Left cardiac atrium (tissue), 4 donors: Measurements from ENCODE around the gene AMN1. TPM values are rescaled to one million over a fixed set of nuclear protein-coding genes. Genes with fewer than 3 reads are reported as not detected.
"Not testable (repeated sequence)": the region's sequence is repeated elsewhere in the genome, so short reads cannot be mapped to it uniquely, and the experiment has no call there.

Experiments used
- ATAC-seq, 2 donors: fragments of 200-7000 bp; cut with Tn5 transposase; one replicate each; pipeline ENCODE4 v1.9.1; 2020; ENCODE audit warnings: mild to moderate bottlenecking in 2 of 2, moderate library complexity in 2 of 2
- DNase-seq: peaks from one replicate; pipeline ENCODE4 v3.0.0-alpha.2; 2020
- intact Hi-C, 2 donors: fragments of 100-400 bp; cut with DNase I; formaldehyde crosslinking; loops; one replicate each; pipeline versions ENCODE4 v1.14.1 to v1.15.1; 2022 to 2023
- total RNA-seq, 2 donors: library from RNA; stranded (reverse); fragmentation: NEBNext Ultra II Directional; extraction: Animal tissue kit (Norgen Biotek cat#: 25700); gene quantifications; one replicate each; pipeline ENCODE4 v1.2.1, GENCODE V29; 2021
- donor health status: DM: no; HTN: yes; CAD: no.
- donor health status: DM: no; HTN: yes; CAD: no; lungs with severe emphysema.
- donor health status: DM: yes; HTN: yes; CAD: no.
- donor health status: Dilated cardiomyopathy.

AMN1 gene
- total RNA-seq, 2 donors from 2014 or later, result 9.8 to 13.1 TPM

GRCh38 chr12:31705621-31706020 lies 23.2 kb downstream of the AMN1 start:
- ATAC-seq (no peak), DNase-seq (no peak)
- intact Hi-C loops, result no loop called here

GRCh38 chr12:31702047-31702446 lies 26.8 kb downstream of the AMN1 start:
- DNase-seq (no peak), ATAC-seq (no peak)
- intact Hi-C loops, result no loop called here

DNA sequence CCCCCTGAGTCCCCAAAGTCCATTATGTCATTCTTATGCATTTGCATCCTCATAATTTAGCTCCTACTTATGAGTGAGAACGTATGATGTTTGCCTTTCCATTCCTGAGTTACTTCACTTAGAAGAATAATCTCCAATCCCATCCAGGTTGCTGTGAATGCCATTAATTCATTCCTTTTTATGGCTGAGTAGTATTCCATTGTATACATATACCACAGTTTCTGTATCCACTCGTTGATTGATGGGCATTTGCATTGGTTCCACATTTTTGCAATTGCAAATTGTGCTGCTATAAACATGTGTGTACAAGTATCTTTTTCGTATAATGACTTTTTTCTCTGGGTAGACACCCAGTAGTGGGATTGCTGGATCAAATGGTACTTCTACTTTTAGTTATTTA lies 38.9 kb downstream of the AMN1 start:
- not testable (repeated sequence) for ATAC-seq, DNase-seq
- intact Hi-C loops, result loop anchor here in 1 of 2 donors (10.0 kb wide), 1 partner anchor 615 kb away; no protein-coding TSS in a partner anchor

DNA sequence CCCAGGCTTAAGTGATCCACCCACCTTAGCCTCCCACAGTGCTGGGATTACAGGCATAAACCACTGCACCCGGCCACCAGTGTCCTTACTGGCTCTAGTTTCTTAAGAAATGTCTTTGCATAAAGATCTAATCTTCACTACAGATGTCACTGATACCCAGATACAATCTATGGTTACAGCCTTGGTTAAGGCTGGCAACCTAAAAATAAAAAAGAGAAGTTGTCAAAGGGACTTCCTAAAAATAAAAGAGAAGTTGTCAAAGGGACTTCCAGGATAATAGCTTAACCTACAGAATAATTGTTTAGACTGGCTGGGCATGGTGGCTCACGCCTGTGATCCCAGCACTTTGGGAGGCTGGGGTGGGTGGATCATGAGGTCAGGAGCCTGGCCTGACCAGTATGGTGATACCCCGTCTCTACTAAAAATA lies 41.7 kb downstream of the AMN1 start:
- intact Hi-C loops, result loop anchor here in 1 of 2 donors (10.0 kb wide), 1 partner anchor 618 kb away; no protein-coding TSS in a partner anchor
- peak in 1 of 2 donors; percentile 50 for ATAC-seq
- no peak for DNase-seq

DNA sequence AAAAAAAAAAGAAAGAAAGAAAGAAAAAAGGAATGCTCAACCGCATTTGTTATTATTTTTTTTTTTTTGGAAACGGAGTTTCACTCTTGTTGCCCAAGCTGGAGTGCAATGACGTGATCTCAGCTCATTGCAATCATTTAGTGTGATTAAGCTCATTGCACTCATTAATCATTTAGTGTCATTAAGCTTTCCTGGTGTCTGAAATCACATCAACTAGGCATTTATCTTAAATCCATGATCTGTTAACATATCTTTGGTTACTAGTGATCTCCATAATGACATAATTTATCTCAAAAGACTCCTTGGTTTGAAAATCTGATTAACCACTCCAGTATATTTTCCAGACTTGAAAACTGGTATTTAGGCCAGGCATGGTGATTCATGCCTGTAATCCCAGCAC lies 43.0 kb downstream of the AMN1 start:
- intact Hi-C loops, result loop anchor here in 1 of 2 donors (10.0 kb wide), 1 partner anchor 619 kb away; no protein-coding TSS in a partner anchor
- DNase-seq, result no peak
- ATAC-seq, result no peak

- peak; percentile 44 for DNase-seq
- ATAC-seq, result peak in 1 of 2 donors; percentile 80
- intact Hi-C loops, result loop anchor here in 1 of 2 donors (10.0 kb wide), 1 partner anchor 622 kb away; no protein-coding TSS in a partner anchor
Observed at GRCh38 chr12:31682136-31682962, 46.5 kb downstream of the AMN1 start.

- no peak for DNase-seq
- no peak for ATAC-seq
- intact Hi-C loops, result no loop called here
Observed at GRCh38 chr12:31672521-31672920, 56.3 kb downstream of the AMN1 start.

DNA sequence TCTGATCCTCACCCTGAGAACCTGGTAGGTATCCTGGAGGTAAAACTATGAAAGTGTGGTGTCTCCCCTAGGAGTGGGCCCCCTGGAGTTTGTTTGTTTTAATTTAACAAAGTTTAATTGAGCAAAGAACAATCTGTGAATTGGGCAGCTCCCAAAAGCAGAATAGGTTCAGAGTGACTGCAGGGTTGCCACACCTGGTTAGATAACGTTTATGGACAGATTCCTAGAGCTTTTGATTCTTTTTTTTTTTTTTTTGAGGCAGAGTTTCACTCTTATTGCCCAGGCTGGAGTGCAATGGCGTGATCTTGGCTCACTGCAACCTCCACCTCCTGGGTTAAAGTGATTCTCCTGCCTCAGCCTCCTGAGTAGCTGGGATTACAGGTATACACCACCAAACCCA lies 59.2 kb downstream of the AMN1 start:
- DNase-seq, ATAC-seq, intact Hi-C loops: not testable (repeated sequence)

DNA sequence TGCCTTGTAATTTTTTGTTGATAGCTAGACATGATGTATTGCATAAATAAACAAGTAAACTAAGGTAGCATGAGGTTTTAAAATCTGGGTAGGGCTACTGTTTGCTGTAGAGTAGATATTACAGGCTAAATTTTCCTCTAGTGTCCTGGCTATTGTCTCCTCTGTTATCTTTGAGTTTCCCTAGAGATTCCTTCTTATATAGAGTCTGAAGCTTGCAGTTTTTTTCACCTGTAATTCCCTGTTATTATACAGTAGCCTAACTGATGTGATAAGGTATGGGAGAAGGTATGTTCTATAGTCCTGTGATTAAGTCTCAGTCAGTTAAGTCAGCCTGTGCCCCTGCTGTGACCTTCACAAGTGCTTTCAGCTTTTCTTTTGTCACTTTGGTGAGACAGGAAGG lies 59.8 kb downstream of the AMN1 start:
- intact Hi-C loops, result no loop called here
- ATAC-seq (no peak), DNase-seq (no peak)

DNA sequence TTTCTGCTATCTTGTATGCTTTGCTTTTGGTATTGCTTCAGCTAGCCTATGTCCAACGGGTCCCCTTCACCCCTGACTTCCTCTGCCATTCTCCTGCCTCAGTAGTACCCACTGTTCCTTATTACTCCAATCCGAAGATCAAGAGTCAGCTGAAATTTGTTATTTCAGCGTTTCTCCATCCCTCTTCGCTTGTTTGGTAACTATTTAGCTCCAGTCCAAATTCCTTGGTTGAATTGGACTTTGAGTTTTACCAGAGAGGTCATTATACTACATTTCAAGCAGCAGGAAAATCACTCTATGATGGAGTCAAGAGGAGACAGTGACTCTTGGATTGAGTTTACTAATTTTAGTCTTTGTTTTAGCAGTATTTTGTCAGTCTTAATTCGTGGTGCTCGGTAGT lies 64.8 kb downstream of the AMN1 start:
- intact Hi-C loops, result no loop called here
- DNase-seq (no peak), ATAC-seq (no peak)

DNA sequence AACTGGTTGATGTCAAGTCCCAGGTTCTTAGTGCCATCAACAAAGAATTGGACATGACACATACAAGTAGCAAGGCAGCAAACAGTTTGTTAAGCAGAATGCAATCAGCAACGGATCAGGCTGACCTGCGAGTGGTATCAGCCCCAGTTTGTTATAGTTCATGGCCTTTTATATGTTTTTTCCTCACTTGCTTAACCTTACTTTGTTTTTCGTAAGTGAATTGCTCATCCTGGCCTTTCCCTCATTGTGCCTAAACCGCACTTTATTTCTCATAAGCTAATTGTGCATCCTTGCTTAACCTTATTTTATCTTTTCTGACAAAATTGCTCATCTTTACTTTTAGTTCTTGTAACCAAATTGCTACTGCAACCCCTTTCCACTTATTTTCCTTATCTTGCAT lies 65.2 kb downstream of the AMN1 start:
- DNase-seq (no peak), ATAC-seq (no peak)
- intact Hi-C loops, result no loop called here

- DNase-seq (no peak), ATAC-seq (no peak)
- intact Hi-C loops, result no loop called here
Observed at GRCh38 chr12:31662176-31662849, 66.5 kb downstream of the AMN1 start.

GRCh38 chr12:31659087-31659942 lies 69.5 kb downstream of the AMN1 start, which contains the start of gene ETFBKMT:
ETFBKMT (plus strand) TSS chr12:31659688; CDS start chr12:31661954, 2,266 bp downstream.
- intact Hi-C loops, result loop anchor here (10.0 kb wide), 2 partner anchors 655 to 1015 kb away; partner anchors contain the start of gene DNM1L (in 1 of the 2)
- peak; percentile 87 for DNase-seq

GRCh38 chr12:31658471-31659086 lies 70.2 kb downstream of the AMN1 start:
- ATAC-seq, result peak; percentile 3 to 8
- intact Hi-C loops, result loop anchor here (10.0 kb wide), 2 partner anchors 656 to 1016 kb away; partner anchors contain the start of gene DNM1L (in 1 of the 2)
- DNase-seq, result no peak

More at GRCh38 chr12:31659087-31659942, 69.5 kb downstream of the AMN1 start, which contains the start of gene ETFBKMT:
- peak; percentile 95 to 97 for ATAC-seq

DNA sequence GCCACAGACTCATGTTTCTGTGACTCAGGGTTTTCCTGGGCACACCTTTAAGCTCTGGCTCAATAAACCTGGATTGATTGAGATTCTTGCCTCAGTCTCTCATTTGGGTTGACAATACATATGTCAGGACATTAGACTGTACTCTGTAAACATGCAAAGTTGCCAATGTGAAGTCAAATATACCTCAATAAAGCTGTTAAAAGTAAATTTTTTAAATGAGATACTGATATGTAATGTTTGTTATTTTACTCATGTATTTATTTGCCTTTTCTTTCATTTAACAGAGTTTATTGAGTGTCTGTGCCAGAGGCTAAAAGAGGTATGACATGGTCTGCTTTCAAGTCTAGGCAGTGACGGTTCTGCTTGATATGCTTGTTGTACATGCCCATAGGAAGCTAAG lies 73.0 kb downstream of the AMN1 start:
- DNase-seq, result no peak
- intact Hi-C loops, result loop anchor here (10.0 kb wide), 2 partner anchors 659 to 1019 kb away; partner anchors contain the start of gene DNM1L (in 1 of the 2)
- no peak for ATAC-seq

DNA sequence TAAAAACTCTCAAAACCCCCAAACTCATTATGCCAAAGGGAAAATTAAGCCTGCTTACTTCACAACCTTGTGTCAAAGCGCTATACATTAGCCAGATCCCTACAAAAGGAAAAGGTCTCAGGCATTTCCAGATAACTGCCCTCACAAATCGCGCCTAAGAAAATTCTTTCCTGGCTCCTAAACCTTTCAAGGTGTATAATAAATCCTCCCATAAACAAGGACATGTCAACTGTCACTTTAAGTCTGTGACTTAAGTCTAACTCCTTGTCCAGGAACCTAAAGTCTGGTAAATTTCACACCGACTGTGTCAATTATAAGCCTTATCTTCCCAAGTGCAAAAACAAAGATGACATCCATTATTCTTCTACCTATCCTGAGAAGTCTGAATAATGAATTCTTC lies 73.6 kb downstream of the AMN1 start:
- DNase-seq (no peak), ATAC-seq (no peak)
- intact Hi-C loops, result loop anchor here (10.0 kb wide), 2 partner anchors 660 to 1020 kb away; partner anchors contain the start of gene DNM1L (in 1 of the 2)

DNA sequence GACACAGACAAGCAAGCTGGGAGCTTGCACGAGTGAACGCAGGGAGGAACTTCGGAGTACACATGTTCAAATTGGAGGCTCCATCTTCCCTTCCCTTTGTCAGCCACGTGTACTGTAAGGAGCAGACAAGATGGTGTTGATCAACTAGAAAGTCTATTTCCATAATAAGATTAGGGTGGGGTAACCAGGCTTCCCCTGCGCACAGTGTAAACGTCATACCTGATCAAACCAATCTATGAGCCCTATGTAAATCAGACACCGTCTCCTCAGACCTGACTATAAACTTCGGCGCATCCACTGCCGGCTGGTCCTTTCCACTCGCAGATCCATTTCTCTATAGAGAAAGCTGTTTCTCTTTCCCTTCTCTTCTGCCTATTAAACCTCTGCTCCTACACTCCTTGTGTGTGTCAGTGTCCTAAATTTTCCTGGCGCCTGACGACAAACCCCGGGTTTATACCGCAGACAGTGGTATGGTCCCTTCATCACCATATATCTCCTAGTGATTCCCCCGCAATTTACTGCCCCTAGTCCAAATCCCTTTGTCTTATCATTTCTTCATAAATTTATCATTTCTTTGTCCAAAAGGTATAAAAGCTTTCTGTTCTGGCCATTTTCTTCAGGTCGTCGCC lies 76.8 kb downstream of the AMN1 start:
- no peak for ATAC-seq
- DNase-seq, result no peak
- intact Hi-C loops, result loop anchor here (2.0 to 10.0 kb wide), 3 partner anchors 659 to 1023 kb away; partner anchors contain the start of gene DNM1L (in 1 of the 2)

DNA sequence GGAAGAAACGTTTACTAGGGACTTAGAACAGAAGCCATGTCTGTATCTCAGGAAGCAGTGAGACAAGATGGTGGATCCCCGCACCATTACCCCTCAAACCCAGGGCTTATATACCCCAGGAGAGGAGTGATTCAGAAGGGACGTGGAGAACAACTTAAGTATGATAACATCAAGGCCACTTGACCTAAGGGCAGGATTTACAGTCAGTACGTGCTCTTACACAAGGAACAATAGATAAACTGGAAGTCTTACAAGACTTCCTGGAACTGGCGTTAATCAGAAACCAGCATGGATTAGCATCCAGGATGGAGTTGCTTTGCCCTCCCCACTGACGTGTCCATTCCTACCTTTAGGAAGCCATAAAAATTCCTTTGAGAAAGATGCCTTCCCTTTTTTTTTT lies 77.9 kb downstream of the AMN1 start:
- DNase-seq (no peak), ATAC-seq (no peak)
- intact Hi-C loops, result loop anchor here (10.0 kb wide), 2 partner anchors 664 to 1024 kb away; partner anchors contain the start of gene DNM1L (in 1 of the 2)
